SK-N-MC (cell line): Measurements from ENCODE around the gene CPM.

Experiments
- EZH2 ChIP-seq: fragments of 200-600 bp; sonication (generic); IDR thresholded peaks from one replicate; pipeline ENCODE4 v1.6.1; 2017; ENCODE audit warnings: antibody characterized with exemption
- FOXP2 ChIP-seq: optimal IDR thresholded peaks from 2 replicates; pipeline ENCODE3; 2011; ENCODE audit warnings: mild to moderate bottlenecking, moderate library complexity; ENCODE audit not compliant: insufficient read depth; ENCODE audit errors: extremely low read length, control extremely low read depth
- POLR2AphosphoS5 ChIP-seq: IDR thresholded peaks from 2 replicates; pipeline ENCODE4 v1.6.1; 2012; ENCODE audit warnings: mild to moderate bottlenecking, low read depth, low read length, borderline replicate concordance

DNA sequence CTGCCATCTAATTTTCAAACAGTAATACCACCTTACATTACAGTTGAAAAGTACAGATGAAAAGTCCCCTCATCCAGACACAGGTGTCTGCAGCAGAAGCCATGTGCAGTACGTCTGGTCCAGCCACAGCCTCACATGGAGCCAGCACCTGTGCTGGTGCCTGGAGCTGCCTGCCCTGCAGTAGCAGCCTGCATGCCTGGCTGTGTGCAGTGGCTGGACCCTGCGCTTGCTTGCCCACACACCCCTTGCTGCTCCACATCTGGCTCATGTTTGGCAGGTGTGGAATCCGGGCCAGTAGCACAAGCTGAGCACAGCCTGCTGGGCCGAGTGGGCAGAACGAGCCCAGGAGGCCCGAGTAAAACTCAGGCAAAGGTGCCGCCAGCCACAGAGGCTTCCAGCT lies 21.8 kb upstream of the CPM start:
- TF ChIP-seq EZH2: no peak
- TF ChIP-seq POLR2AphosphoS5: no peak
- TF ChIP-seq FOXP2: no peak
